ENCODE data around the gene LRPAP1. TPM values are rescaled to one million over a fixed set of nuclear protein-coding genes. Genes with fewer than 3 reads are reported as not detected.

LRPAP1 gene
- total RNA-seq, 1 donor from 2014 or later, result 62.9 TPM

DNA sequence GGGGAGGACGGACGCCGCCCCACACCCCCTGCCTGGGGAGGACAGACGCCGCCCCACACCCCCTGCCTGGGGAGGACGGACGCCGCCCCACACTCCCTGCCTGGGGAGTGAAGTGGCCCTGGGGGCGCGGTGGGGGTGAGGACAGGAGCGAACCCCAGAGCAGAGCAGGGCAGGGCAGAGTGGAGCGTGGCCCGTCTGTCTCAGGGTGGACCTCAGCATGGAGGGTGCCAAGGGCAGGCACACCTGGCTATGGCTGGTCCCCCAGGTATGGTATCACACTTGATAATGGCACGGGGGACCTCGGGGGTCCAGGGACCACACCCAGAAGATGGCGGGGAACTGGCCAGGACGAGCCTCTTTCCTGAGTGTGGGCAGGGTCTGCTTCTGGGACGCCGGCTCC lies 9.6 kb downstream of the LRPAP1 start:
- POLR2A ChIA-PET, result no interaction called here
- ATAC-seq (ENCODE audit: low read depth) (no peak), DNase-seq (no peak)
- Mint-ChIP-seq H3K4me3 (no peak overlapping the region), H3K36me3 (ENCODE audit: low read depth) (peaks cover 69% of the 10 kb centered on the region), H3K9me3 (no peaks in the 10 kb centered on the region), H3K4me1 (peaks cover 5% of the 10 kb centered on the region), H3K27ac (no peak overlapping the region), H3K27me3 (no peaks in the 10 kb centered on the region)
- CTCF ChIA-PET, result no interaction called here
- no peak for TF ChIP-seq CTCF (IDR thresholded peaks at IDR 0.05)
- intact Hi-C loops (cut with micrococcal nuclease), result no loop called here

DNA sequence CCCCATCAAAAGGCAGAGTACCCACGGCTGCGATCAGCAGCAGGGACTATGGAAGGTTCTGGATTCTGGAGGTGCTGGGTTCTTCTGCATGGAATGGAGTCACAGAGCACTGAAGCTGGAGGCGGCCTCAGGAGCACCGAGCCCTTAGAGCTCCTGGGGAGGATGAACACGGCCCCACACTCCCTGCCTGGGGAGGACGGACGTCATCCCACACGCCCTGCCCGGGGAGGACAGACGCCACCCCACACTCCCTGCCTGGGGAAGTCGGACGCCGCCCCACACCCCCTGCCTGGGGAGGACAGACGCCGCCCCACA lies 9.9 kb downstream of the LRPAP1 start:
- H3K4me1 Mint-ChIP-seq, result peaks cover 3% of the 10 kb centered on the region
- H3K36me3 Mint-ChIP-seq (ENCODE audit: low read depth), result peaks cover 73% of the 10 kb centered on the region
- DNase-seq (no peak), ATAC-seq (ENCODE audit: low read depth) (no peak)
- no peaks in the 10 kb centered on the region for H3K27me3 Mint-ChIP-seq
- ChIA-PET POLR2A (no interaction called here), CTCF (no interaction called here)
- intact Hi-C loops (cut with micrococcal nuclease), result no loop called here
- no peak for TF ChIP-seq CTCF (IDR thresholded peaks at IDR 0.05)
- H3K27ac Mint-ChIP-seq, result no peak overlapping the region
- H3K9me3 Mint-ChIP-seq, result no peaks in the 10 kb centered on the region
- H3K4me3 Mint-ChIP-seq, result no peak overlapping the region

GRCh38 chr4:3521621-3522325 lies 10.4 kb downstream of the LRPAP1 start:
- H3K4me3 Mint-ChIP-seq, result no peak overlapping the region

GRCh38 chr4:3520796-3521600 lies 11.2 kb downstream of the LRPAP1 start:
- Mint-ChIP-seq H3K9me3 (no peaks in the 10 kb centered on the region), H3K27ac (no peak overlapping the region), H3K27me3 (no peaks in the 10 kb centered on the region), H3K4me1 (no peaks in the 10 kb centered on the region), H3K36me3 (ENCODE audit: low read depth) (peaks cover 81% of the 10 kb centered on the region), H3K4me3 (no peak overlapping the region)
- ChIA-PET CTCF (no interaction called here), POLR2A (no interaction called here)
- intact Hi-C loops (cut with micrococcal nuclease), result no loop called here
- TF ChIP-seq CTCF (IDR thresholded peaks at IDR 0.05), result no peak
- no peak for DNase-seq
- no peak for ATAC-seq (ENCODE audit: low read depth)

More at GRCh38 chr4:3521621-3522325, 10.4 kb downstream of the LRPAP1 start:
- no peak for TF ChIP-seq CTCF (IDR thresholded peaks at IDR 0.05)
- Mint-ChIP-seq H3K27ac (no peak overlapping the region), H3K9me3 (no peaks in the 10 kb centered on the region), H3K27me3 (no peaks in the 10 kb centered on the region), H3K36me3 (ENCODE audit: low read depth) (peaks cover 77% of the 10 kb centered on the region), H3K4me1 (peaks cover 3% of the 10 kb centered on the region)
- intact Hi-C loops (cut with micrococcal nuclease), result no loop called here
- ChIA-PET POLR2A (no interaction called here), CTCF (no interaction called here)
- ATAC-seq (ENCODE audit: low read depth), result no peak
- DNase-seq, result no peak

DNA sequence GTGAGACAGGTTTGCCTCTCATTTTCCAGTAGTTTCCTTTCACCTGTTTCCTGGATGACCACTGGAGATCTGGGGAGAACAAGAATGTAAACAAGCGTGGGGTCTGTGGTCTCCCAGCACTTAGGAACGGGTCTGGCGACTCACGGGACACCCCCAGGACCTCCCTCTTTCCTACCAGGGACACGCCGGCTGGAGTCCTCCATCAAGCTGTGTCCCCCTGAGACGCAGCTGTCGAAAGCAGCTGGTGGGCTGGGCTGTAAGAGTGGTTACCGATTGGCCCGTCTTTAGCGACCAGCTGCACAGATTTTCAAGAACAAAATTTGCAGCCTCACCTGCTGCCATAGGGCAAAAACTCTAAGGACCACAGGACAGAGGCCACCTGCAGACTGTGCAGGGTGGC lies 11.9 kb downstream of the LRPAP1 start:
- Mint-ChIP-seq H3K4me3 (no peak overlapping the region), H3K27ac (no peak overlapping the region), H3K36me3 (ENCODE audit: low read depth) (peaks cover 83% of the 10 kb centered on the region), H3K27me3 (no peaks in the 10 kb centered on the region), H3K4me1 (no peaks in the 10 kb centered on the region), H3K9me3 (no peaks in the 10 kb centered on the region)
- DNase-seq, result no peak
- ChIA-PET POLR2A (no interaction called here), CTCF (no interaction called here)
- no peak for ATAC-seq (ENCODE audit: low read depth)
- intact Hi-C loops (cut with micrococcal nuclease), result no loop called here
- no peak for TF ChIP-seq CTCF (IDR thresholded peaks at IDR 0.05)
